Measurements from ENCODE around the gene MYO18A.

The MYO18A gene

GRCh38 chr17:29140631-29141513 lies 39.3 kb downstream of the MYO18A start:
- no peak for DNase-seq (ENCODE audit: low read depth)
- H3K4me3 ChIP-seq (replicated peaks; ENCODE audit: low read depth, low read length), result peak overlapping the region; percentile 36
- TF ChIP-seq, protein P1, sequence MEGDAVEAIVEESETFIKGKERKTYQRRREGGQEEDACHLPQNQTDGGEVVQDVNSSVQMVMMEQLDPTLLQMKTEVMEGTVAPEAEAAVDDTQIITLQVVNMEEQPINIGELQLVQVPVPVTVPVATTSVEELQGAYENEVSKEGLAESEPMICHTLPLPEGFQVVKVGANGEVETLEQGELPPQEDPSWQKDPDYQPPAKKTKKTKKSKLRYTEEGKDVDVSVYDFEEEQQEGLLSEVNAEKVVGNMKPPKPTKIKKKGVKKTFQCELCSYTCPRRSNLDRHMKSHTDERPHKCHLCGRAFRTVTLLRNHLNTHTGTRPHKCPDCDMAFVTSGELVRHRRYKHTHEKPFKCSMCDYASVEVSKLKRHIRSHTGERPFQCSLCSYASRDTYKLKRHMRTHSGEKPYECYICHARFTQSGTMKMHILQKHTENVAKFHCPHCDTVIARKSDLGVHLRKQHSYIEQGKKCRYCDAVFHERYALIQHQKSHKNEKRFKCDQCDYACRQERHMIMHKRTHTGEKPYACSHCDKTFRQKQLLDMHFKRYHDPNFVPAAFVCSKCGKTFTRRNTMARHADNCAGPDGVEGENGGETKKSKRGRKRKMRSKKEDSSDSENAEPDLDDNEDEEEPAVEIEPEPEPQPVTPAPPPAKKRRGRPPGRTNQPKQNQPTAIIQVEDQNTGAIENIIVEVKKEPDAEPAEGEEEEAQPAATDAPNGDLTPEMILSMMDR (IDR thresholded peaks at IDR 0.05; ENCODE audit: low read length, missing control alignments), result no peak

DNA sequence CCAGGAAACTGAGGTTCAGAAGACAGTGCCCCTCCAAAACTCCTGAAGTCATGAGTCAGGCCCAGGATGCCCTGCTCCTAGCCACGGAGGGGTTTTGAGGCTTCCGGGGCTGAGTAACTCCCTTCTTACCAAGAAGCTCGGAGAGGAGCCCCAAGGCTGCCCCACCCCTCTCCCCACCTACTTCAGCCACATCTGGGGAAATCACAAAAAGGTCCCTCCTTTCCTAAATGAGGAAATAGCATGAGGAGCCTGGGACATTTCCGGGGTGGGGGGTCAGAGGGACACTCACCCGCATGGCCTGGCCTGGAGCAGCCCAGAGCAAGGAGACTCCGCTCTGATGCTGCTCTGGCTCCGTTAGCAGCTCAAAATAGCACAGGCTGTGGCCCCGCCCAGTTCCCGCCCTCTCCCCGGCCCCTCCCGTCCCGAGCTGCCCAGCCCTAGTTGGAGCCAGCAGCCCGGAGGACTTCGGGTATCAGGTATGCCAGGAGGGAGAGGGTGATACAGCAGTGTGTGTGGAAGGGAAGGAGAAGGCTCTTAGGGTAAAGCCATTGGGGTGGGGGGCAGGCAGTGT lies 40.1 kb downstream of the MYO18A start:
- peak overlapping the region; percentile 36 for H3K4me3 ChIP-seq (replicated peaks; ENCODE audit: low read depth, low read length)
- peak; percentile 58 for DNase-seq (ENCODE audit: low read depth)
- TF ChIP-seq, protein P1 (IDR thresholded peaks at IDR 0.05; ENCODE audit: low read length, missing control alignments), result no peak

GRCh38 chr17:29138971-29139691 lies 41.1 kb downstream of the MYO18A start:
- DNase-seq (ENCODE audit: low read depth), result no peak
- no peak overlapping the region for H3K4me3 ChIP-seq (replicated peaks; ENCODE audit: low read depth, low read length)
- TF ChIP-seq, protein P1 (IDR thresholded peaks at IDR 0.05; ENCODE audit: low read length, missing control alignments), result no peak

DNA sequence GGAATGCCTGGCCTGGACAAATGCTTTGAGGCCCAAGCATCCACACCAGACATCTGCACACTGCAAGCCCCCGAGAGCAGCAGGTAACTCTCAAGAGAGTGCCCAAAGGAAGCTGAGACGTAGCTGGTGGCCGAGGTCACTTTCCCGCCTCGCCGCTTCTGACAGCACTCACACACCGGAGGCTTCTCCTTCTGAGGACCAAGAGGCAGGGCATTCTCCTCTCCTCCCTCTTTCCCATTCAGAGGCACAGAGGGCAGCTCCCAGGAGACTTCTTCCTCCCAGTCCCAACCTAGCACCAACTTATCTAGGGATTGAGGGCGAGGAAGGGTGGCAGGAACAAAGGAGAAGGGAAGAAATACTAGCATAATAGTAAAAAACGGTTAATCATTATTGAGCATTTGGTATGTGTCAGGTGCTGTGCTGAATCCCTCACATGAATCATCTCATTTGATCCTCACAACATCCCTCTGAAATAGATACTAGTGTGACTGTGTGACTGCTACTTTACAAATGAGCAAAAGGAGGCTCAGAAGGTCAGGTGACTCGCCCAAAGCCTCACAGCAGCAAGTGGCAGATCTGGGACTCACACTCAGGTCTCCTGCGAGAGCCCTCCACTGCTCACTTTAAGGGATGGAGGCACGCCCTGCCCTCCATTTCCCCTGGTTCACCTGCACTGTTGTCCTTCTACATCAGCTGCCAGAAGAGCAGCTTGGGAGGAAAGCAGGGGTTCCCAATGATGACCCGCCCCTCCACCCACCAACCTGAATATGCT lies 41.8 kb downstream of the MYO18A start:
- H3K4me3 ChIP-seq (replicated peaks; ENCODE audit: low read depth, low read length), result no peak overlapping the region
- TF ChIP-seq, protein P1 (IDR thresholded peaks at IDR 0.05; ENCODE audit: low read length, missing control alignments), result no peak
- no peak for DNase-seq (ENCODE audit: low read depth)

DNA sequence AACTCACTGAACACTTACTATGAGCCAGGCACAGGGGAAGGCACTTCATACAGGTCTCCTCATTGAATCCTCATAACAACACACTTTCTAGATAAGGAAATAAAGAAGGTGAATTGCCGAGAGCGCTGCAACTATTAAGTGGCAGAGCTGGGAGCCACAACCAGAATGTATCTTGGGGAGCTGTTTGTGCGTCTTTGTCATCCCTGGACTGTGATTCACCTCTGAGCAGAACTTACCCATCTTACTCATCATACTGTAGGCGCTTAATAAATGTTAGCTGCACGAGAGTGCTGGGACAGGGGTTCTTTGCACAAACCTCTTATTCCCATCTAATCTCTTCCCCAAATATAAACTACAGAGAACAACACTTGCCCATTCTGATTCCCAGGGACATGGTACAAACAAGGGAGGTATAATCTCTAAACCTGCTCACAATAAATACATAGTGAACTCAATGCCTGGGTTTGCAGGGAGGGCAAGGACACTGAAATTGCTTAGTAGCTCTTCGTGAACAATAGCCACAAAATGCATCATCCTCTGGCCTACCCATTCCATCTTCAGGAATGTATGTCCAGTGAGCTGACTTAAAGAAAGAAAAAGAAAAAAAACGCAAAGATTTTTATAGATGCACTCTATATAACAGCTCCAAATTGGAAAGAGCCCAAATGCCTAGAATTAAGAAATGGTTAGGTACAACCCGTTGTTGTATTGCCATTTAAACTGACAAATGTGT lies 43.0 kb downstream of the MYO18A start:
- no peak for DNase-seq (ENCODE audit: low read depth)
- H3K4me3 ChIP-seq (replicated peaks; ENCODE audit: low read depth, low read length), result no peak overlapping the region
- TF ChIP-seq, protein P1 (IDR thresholded peaks at IDR 0.05; ENCODE audit: low read length, missing control alignments), result no peak

DNA sequence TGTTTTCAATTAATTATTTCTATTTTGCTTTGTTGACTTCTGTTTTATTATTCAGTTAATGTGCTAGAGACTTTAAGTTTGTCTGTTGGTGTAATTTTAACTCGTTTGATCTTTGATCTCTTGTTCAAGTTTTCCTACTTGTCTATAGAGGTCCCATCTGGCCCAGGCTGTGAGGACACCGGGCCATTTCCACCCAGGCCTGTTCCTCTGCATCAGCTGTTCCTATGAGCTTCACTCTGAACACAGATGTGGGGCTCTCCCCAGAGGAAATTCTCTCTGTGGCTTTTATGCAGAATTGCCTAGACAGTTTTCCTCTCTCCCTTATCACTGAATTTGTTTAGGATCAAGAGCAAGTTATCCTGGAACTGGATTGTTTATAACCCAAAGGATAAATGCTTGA lies 44.7 kb downstream of the MYO18A start:
- TF ChIP-seq, protein P1 (IDR thresholded peaks at IDR 0.05; ENCODE audit: low read length, missing control alignments), result no peak
- DNase-seq (ENCODE audit: low read depth), result no peak
- H3K4me3 ChIP-seq (replicated peaks; ENCODE audit: low read depth, low read length), result no peak overlapping the region
